OCI-LY1 (cell line): Measurements from ENCODE around the gene NELFA.

Experiments
- H2AFZ ChIP-seq: fragments of 200-600 bp; sonication (generic), shearing (Covaris generic); 2 replicates; pipeline ENCODE4 v1.6.0; 2014; ENCODE audit warnings: antibody characterized with exemption, mild to moderate bottlenecking, low read length
- H3F3A ChIP-seq: fragments of 200-600 bp; sonication (generic), shearing (Covaris generic); 2 replicates; pipeline ENCODE4 v1.6.0; 2014; ENCODE audit warnings: mild to moderate bottlenecking, antibody characterized with exemption, low read length, moderate library complexity; ENCODE audit not compliant: insufficient read depth
- H3K27ac ChIP-seq: fragments of 200-600 bp; sonication (generic); 2 replicates; pipeline ENCODE4 v1.5.1; 2014; ENCODE audit warnings: low read length, mixed run types, mild to moderate bottlenecking, low read depth; ENCODE audit not compliant: poor library complexity, severe bottlenecking
- H3K27me3 ChIP-seq: fragments of 200-600 bp; sonication (generic); 2 replicates; pipeline ENCODE4 v1.6.0; 2014; ENCODE audit warnings: antibody characterized with exemption, mild to moderate bottlenecking, low read length, moderate library complexity; ENCODE audit not compliant: insufficient read depth
- H3K36me3 ChIP-seq: fragments of 200-600 bp; sonication (generic); 2 replicates; pipeline ENCODE4 v1.6.1; 2014; ENCODE audit warnings: mild to moderate bottlenecking, antibody characterized with exemption, low read length, moderate library complexity, mixed read lengths; ENCODE audit not compliant: insufficient read depth
- H3K4me1 ChIP-seq: fragments of 200-600 bp; sonication (generic); 2 replicates; pipeline ENCODE4 v1.5.1; 2014; ENCODE audit warnings: mild to moderate bottlenecking, low read length, moderate library complexity; ENCODE audit not compliant: insufficient read depth, severe bottlenecking
- H3K4me2 ChIP-seq: fragments of 200-600 bp; sonication (generic), shearing (Covaris generic); 2 replicates; pipeline ENCODE4 v1.6.1; 2014; ENCODE audit warnings: low read length
- H3K4me3 ChIP-seq: fragments of 200-600 bp; sonication (generic); 2 replicates; pipeline ENCODE4 v1.5.1; 2014; ENCODE audit warnings: low read length, low read depth, mild to moderate bottlenecking, mixed read lengths; ENCODE audit not compliant: poor library complexity, severe bottlenecking
- H3K79me2 ChIP-seq: fragments of 200-600 bp; shearing (Covaris generic); 2 replicates; pipeline ENCODE4 v1.6.1; 2016; ENCODE audit warnings: mixed run types, low read length, mixed read lengths; ENCODE audit not compliant: insufficient read depth
- H3K9ac ChIP-seq: fragments of 200-600 bp; sonication (generic), shearing (Covaris generic); 2 replicates; pipeline ENCODE4 v1.6.1; 2014; ENCODE audit warnings: mild to moderate bottlenecking, low read length, mixed read lengths
- H3K9me2 ChIP-seq: fragments of 200-600 bp; sonication (generic), shearing (Covaris generic); 2 replicates; pipeline ENCODE4 v1.6.1; 2014; ENCODE audit warnings: low read depth, mild to moderate bottlenecking, low read length, mixed read lengths
- H3K9me3 ChIP-seq: fragments of 200-600 bp; shearing (Covaris generic); 2 replicates; pipeline ENCODE4 v1.6.1; 2014; ENCODE audit warnings: low read length, mixed read lengths
- H4K20me1 ChIP-seq: fragments of 200-600 bp; sonication (generic), shearing (Covaris generic); 2 replicates; pipeline ENCODE4 v1.6.0; 2016; ENCODE audit warnings: mild to moderate bottlenecking, low read length; ENCODE audit not compliant: insufficient read depth
- CTCF ChIP-seq: fragments of 200-600 bp; sonication (generic), shearing (Covaris generic); IDR thresholded peaks from 2 replicates; pipeline ENCODE4 v1.5.1; 2017; ENCODE audit warnings: mild to moderate bottlenecking, antibody characterized with exemption, low read length, moderate library complexity, mixed read lengths
- EZH2 ChIP-seq: fragments of 200-600 bp; sonication (generic), shearing (Covaris generic); IDR thresholded peaks from 2 replicates; pipeline ENCODE4 v1.8.0; 2017; ENCODE audit warnings: borderline replicate concordance, mixed run types, mild to moderate bottlenecking, antibody characterized with exemption, low read length, moderate library complexity, mixed read lengths

The NELFA gene

GRCh38 chr4:1964971-1965370 lies 43.8 kb downstream of the NELFA start:
- H3K4me2 ChIP-seq: no peak overlapping the region
- H3K27ac ChIP-seq: no peak overlapping the region
- no peak overlapping the region for H2AFZ ChIP-seq
- no peaks in the 10 kb centered on the region for H3K79me2 ChIP-seq
- no peaks in the 10 kb centered on the region for H3F3A ChIP-seq
- no peaks in the 10 kb centered on the region for H4K20me1 ChIP-seq
- no peaks in the 10 kb centered on the region for H3K27me3 ChIP-seq
- no peak overlapping the region for H3K9ac ChIP-seq
- H3K9me2 ChIP-seq: no peaks in the 10 kb centered on the region
- peaks cover 80% of the 10 kb centered on the region for H3K36me3 ChIP-seq
- H3K4me3 ChIP-seq: no peak overlapping the region
- no peaks in the 10 kb centered on the region for H3K4me1 ChIP-seq
- no peaks in the 10 kb centered on the region for H3K9me3 ChIP-seq
- TF ChIP-seq CTCF (no peak), EZH2 (no peak)

GRCh38 chr4:1964443-1964842 lies 44.3 kb downstream of the NELFA start:
- no peak for TF ChIP-seq CTCF
- H3K9me2 ChIP-seq: no peaks in the 10 kb centered on the region
- H4K20me1 ChIP-seq: no peaks in the 10 kb centered on the region
- no peak overlapping the region for H3K4me2 ChIP-seq
- no peak overlapping the region for H3K27ac ChIP-seq
- H3K36me3 ChIP-seq: peaks cover 81% of the 10 kb centered on the region
- H3K4me3 ChIP-seq: no peak overlapping the region
- H3K4me1 ChIP-seq: no peaks in the 10 kb centered on the region
- no peak overlapping the region for H2AFZ ChIP-seq
- H3K9ac ChIP-seq: no peak overlapping the region
- H3K9me3 ChIP-seq: no peaks in the 10 kb centered on the region
- no peaks in the 10 kb centered on the region for H3K79me2 ChIP-seq
- H3F3A ChIP-seq: no peaks in the 10 kb centered on the region
- H3K27me3 ChIP-seq: no peaks in the 10 kb centered on the region

GRCh38 chr4:1962980-1963379 lies 45.8 kb downstream of the NELFA start:
- H3K9me2 ChIP-seq: no peaks in the 10 kb centered on the region
- no peak overlapping the region for H3K4me2 ChIP-seq
- no peaks in the 10 kb centered on the region for H3K27me3 ChIP-seq
- H3K9me3 ChIP-seq: no peaks in the 10 kb centered on the region
- no peak overlapping the region for H3K9ac ChIP-seq
- H3K79me2 ChIP-seq: no peaks in the 10 kb centered on the region
- H3K4me1 ChIP-seq: no peaks in the 10 kb centered on the region
- H2AFZ ChIP-seq: no peak overlapping the region
- H3K36me3 ChIP-seq: peaks cover 82% of the 10 kb centered on the region
- H4K20me1 ChIP-seq: no peaks in the 10 kb centered on the region
- TF ChIP-seq EZH2 (no peak), CTCF (no peak)
- no peak overlapping the region for H3K27ac ChIP-seq
- H3K4me3 ChIP-seq: no peak overlapping the region
- H3F3A ChIP-seq: no peaks in the 10 kb centered on the region
